M059J (cell line): ENCODE data around the gene MGAT1. TPM values are rescaled to one million over a fixed set of nuclear protein-coding genes. Genes with fewer than 3 reads are reported as not detected.
"Not testable (repeated sequence)": the region's sequence is repeated elsewhere in the genome, so short reads cannot be mapped to it uniquely, and the experiment has no call there.

ENCODE experiments used
- DNase-seq: peaks from one replicate; pipeline ENCODE4 v3.0.0-alpha.2; 2012; ENCODE audit warnings: low read depth
- total RNA-seq: library from RNA; depleted of rRNA; stranded (reverse); fragments of >200 nt; shearing (Covaris generic); gene quantifications from 2 replicates; pipeline ENCODE4 v1.2.3, GENCODE V29; 2014

The MGAT1 gene
- total RNA-seq, 1 experiment from 2014 or later = 107 TPM

GRCh38 chr5:180806351-180807011 is 3.9 kb upstream of the MGAT1 start:
- DNase-seq = no peak

- no peak for DNase-seq
Measured at GRCh38 chr5:180804129-180804618, 1.6 kb upstream of the MGAT1 start.

- DNase-seq = no peak
Measured at GRCh38 chr5:180803181-180804128, 849 bp upstream of the MGAT1 start.

GRCh38 chr5:180801596-180802324 is 846 bp downstream of the MGAT1 start:
- no peak for DNase-seq

- peak; percentile 91 for DNase-seq
Measured at GRCh38 chr5:180799902-180800801, 2.5 kb downstream of the MGAT1 start.

GRCh38 chr5:180799194-180799593 is 3.4 kb downstream of the MGAT1 start:
- DNase-seq = no peak

- DNase-seq = no peak
Measured at GRCh38 chr5:180798193-180798592, 4.4 kb downstream of the MGAT1 start.

GRCh38 chr5:180797256-180798192 is 5.1 kb downstream of the MGAT1 start:
- no peak for DNase-seq

- no peak for DNase-seq
Measured at GRCh38 chr5:180795771-180796313, 6.8 kb downstream of the MGAT1 start.

GRCh38 chr5:180792965-180793287 is 9.7 kb downstream of the MGAT1 start:
- DNase-seq = no peak

GRCh38 chr5:180792287-180792964 is 10.2 kb downstream of the MGAT1 start:
- DNase-seq = no peak

- no peak for DNase-seq
Measured at GRCh38 chr5:180791611-180792213, 10.9 kb downstream of the MGAT1 start.

GRCh38 chr5:180790524-180790923 is 12.1 kb downstream of the MGAT1 start:
- DNase-seq = no peak

GRCh38 chr5:180790020-180790419 is 12.6 kb downstream of the MGAT1 start:
- DNase-seq = no peak

GRCh38 chr5:180788651-180789410 is 13.8 kb downstream of the MGAT1 start:
- DNase-seq = not testable (repeated sequence)

- DNase-seq = no peak
Measured at GRCh38 chr5:180787711-180788431, 14.7 kb downstream of the MGAT1 start.
